Tibial nerve (tissue), 4 donors: Measurements from ENCODE around the gene SIGLEC9.
A peak's percentile ranks its signal among the peaks of the same experiment; 100 is the strongest.

Experiments
- CTCF ChIP-seq, 5 experiments: fragments of 200-600 bp in 3 of 5; fragments of 450-650 bp in 2 of 5; sonication (generic) in 3 of 5; IDR thresholded peaks; one replicate each; pipeline ENCODE4 v1.5.1; 2016 to 2019; ENCODE audit warnings: antibody characterized with exemption in 5 of 5, mild to moderate bottlenecking in 3 of 5, moderate library complexity in 2 of 5
- EP300 ChIP-seq, 2 donors: sonication (generic); formaldehyde crosslinking; IDR thresholded peaks; one replicate each; pipeline ENCODE4 v1.6.1; 2017; ENCODE audit warnings: antibody characterized with exemption in 2 of 2, mild to moderate bottlenecking in 1 of 2
- POLR2A ChIP-seq, 2 donors: fragments of 450-650 bp; IDR thresholded peaks; one replicate each; pipeline ENCODE4 v1.6.1; 2017; ENCODE audit warnings: antibody characterized with exemption in 2 of 2, mild to moderate bottlenecking in 2 of 2, moderate library complexity in 2 of 2

DNA sequence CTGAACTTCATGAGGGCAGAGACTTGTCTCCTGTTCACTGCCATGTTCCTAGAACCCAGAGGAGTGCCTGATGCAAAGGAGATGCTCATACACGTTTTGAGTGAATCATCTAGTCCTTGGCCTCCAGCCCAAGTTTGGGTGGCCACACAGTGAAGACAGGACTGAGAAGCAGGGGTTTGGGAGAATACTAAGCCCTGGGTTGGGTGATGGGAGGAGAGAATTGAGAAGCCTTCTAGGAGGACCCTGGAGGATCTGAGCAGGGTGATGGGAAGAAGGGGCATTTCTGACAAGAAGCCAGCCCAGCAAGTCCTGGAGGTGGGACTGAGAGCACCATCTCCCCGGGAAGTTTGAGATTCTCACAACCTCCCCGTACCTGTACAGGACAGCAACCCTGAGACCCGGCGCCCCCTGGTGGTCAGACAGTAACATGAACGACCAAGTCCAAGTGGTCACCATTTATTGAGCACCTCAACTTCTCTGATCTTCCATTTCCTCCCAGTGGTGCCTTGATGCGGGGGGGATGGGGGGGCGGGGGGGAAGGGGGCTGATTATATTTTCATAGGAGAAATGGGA, 27.5 kb upstream of the SIGLEC9 start:
- TF ChIP-seq CTCF (IDR thresholded peaks at IDR 0.05): peak; percentile 47 to 59 (median 54)
- TF ChIP-seq EP300 (IDR thresholded peaks at IDR 0.05): no peak
- no peak for TF ChIP-seq POLR2A (IDR thresholded peaks at IDR 0.05)
